Colonic mucosa (tissue), 4 donors: Measurements from ENCODE around the gene BBOF1. TPM values are rescaled to one million over a fixed set of nuclear protein-coding genes. Genes with fewer than 3 reads are reported as not detected.
"Not testable (repeated sequence)": the region's sequence is repeated elsewhere in the genome, so short reads cannot be mapped to it uniquely, and the experiment has no call there.

ENCODE experiments used
- DNase-seq: peaks from one replicate; pipeline ENCODE4 v3.0.0-alpha.2; 2020
- H3K27ac ChIP-seq: fragments of 200-600 bp; one replicate; pipeline ENCODE4 v1.8.0; 2021
- H3K27me3 ChIP-seq: fragments of 200-600 bp; one replicate; pipeline ENCODE4 v1.8.0; 2021
- H3K36me3 ChIP-seq: fragments of 200-600 bp; one replicate; pipeline ENCODE4 v1.8.0; 2021
- H3K4me1 ChIP-seq: fragments of 200-600 bp; one replicate; pipeline ENCODE4 v1.8.0; 2021; ENCODE audit warnings: mild to moderate bottlenecking
- H3K4me3 ChIP-seq: fragments of 200-600 bp; one replicate; pipeline ENCODE4 v1.8.0; 2021
- H3K9ac ChIP-seq, 2 donors: one replicate each; pipeline ENCODE4 v1.7.0; 2013; ENCODE audit warnings: control low read depth in 2 of 2, low read depth in 2 of 2, low read length in 2 of 2
- H3K9me3 ChIP-seq: fragments of 200-600 bp; one replicate; pipeline ENCODE4 v1.8.0; 2021
- CTCF ChIP-seq: fragments of 200-600 bp; IDR thresholded peaks from one replicate; pipeline ENCODE4 v1.8.0; 2022; ENCODE audit warnings: antibody characterized with exemption, mild to moderate bottlenecking
- intact Hi-C: fragments of 100-400 bp; cut with DNase I; formaldehyde crosslinking; loops from one replicate; pipeline ENCODE4 v1.14.1; 2022
- total RNA-seq, 2 donors: library from RNA; stranded (reverse); fragmentation: NEBNext Ultra II Directional in 1 of 2; extraction: Animal tissue kit (Norgen Biotek cat#: 25700) in 1 of 2; gene quantifications; one replicate each; pipeline ENCODE4 v1.2.1, GENCODE V29; 2021
- donor health status: healthy.
- donor health status: DM: no; HTN: no; CAD: no.
- donor health status: DM: no; HTN: no; CAD: no.

BBOF1 gene
- total RNA-seq, 2 donors from 2014 or later, result 1.4 to 2.8 TPM

- Histone ChIP-seq H3K36me3 (no peaks in the 10 kb centered on the region), H3K27me3 (no peaks in the 10 kb centered on the region), H3K9ac (no peak overlapping the region), H3K4me1 (peaks cover 8% of the 10 kb centered on the region), H3K27ac (no peak overlapping the region), H3K4me3 (no peak overlapping the region), H3K9me3 (no peaks in the 10 kb centered on the region)
- no peak for TF ChIP-seq CTCF
- no peak for DNase-seq
- intact Hi-C loops, result no loop called here
These were observed 28.1 kb upstream of the BBOF1 start for GRCh38 chr14:73991092-73991491.

DNA sequence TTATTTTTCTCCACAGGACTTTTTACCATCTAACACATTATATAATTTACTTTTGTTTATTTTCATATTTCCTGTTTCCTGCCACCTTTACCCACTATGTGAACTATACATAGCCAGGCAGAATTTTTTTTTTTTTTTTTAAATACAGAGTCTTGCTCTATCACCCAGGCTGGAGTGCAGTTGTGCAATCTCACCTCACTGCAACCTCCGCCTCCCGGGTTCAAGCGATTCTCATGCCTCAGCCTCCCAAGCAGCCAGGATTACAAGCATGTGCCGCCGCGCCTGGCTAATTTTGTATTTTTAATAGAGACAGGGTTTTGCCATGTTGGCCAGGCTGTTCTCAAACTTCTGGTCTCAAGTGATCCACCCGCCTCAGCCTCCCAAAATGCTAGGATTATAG lies 24.2 kb upstream of the BBOF1 start:
- H3K36me3 ChIP-seq, H3K4me1 ChIP-seq, intact Hi-C loops, H3K27me3 ChIP-seq, H3K9me3 ChIP-seq: not testable (repeated sequence)
- Histone ChIP-seq H3K9ac (peak overlapping the region; percentile 30 to 89), H3K27ac (peak overlapping the region; percentile 89), H3K4me3 (peak overlapping the region; percentile 27)
- peak; percentile 70 for DNase-seq

- Histone ChIP-seq H3K27me3 (no peaks in the 10 kb centered on the region), H3K9me3 (no peaks in the 10 kb centered on the region), H3K27ac (peak overlapping the region; percentile 89), H3K4me3 (peak overlapping the region; percentile 27), H3K9ac (peak overlapping the region in 1 of 2 donors; percentile 89), H3K36me3 (no peaks in the 10 kb centered on the region), H3K4me1 (peaks cover 4% of the 10 kb centered on the region)
- intact Hi-C loops, result no loop called here
- TF ChIP-seq CTCF, result no peak
- DNase-seq, result peak; percentile 68
These were observed 23.2 kb upstream of the BBOF1 start for GRCh38 chr14:73995977-73996378.

- peaks cover 4% of the 10 kb centered on the region for H3K4me1 ChIP-seq
- peak overlapping the region; percentile 6 to 89 for H3K9ac ChIP-seq
- no peak for DNase-seq
- no peak for TF ChIP-seq CTCF
- no peaks in the 10 kb centered on the region for H3K9me3 ChIP-seq
- H3K27ac ChIP-seq, result peak overlapping the region; percentile 89
- intact Hi-C loops, result no loop called here
- H3K4me3 ChIP-seq, result no peak overlapping the region
- H3K27me3 ChIP-seq, result no peaks in the 10 kb centered on the region
- H3K36me3 ChIP-seq, result no peaks in the 10 kb centered on the region
These were observed 22.4 kb upstream of the BBOF1 start for GRCh38 chr14:73996731-73997107.

GRCh38 chr14:73997108-73997943 lies 21.8 kb upstream of the BBOF1 start:
- intact Hi-C loops, result no loop called here
- Histone ChIP-seq H3K9ac (peak overlapping the region in 1 of 2 donors; percentile 89), H3K9me3 (no peaks in the 10 kb centered on the region), H3K27me3 (no peaks in the 10 kb centered on the region), H3K27ac (peak overlapping the region; percentile 89), H3K36me3 (no peaks in the 10 kb centered on the region), H3K4me3 (no peak overlapping the region), H3K4me1 (peaks cover 4% of the 10 kb centered on the region)
- no peak for TF ChIP-seq CTCF
- peak; percentile 59 for DNase-seq

- TF ChIP-seq CTCF, result no peak
- H3K36me3 ChIP-seq, result no peaks in the 10 kb centered on the region
- peak overlapping the region; percentile 33 to 89 for H3K9ac ChIP-seq
- no peak overlapping the region for H3K4me3 ChIP-seq
- peak; percentile 70 for DNase-seq
- intact Hi-C loops, result no loop called here
- H3K9me3 ChIP-seq, result no peaks in the 10 kb centered on the region
- H3K27ac ChIP-seq, result peak overlapping the region; percentile 89
- H3K4me1 ChIP-seq, result peaks cover 4% of the 10 kb centered on the region
- H3K27me3 ChIP-seq, result no peaks in the 10 kb centered on the region
These were observed 21.2 kb upstream of the BBOF1 start for GRCh38 chr14:73997944-73998447.
